ENCODE measurements around the gene ANXA6.

DNA sequence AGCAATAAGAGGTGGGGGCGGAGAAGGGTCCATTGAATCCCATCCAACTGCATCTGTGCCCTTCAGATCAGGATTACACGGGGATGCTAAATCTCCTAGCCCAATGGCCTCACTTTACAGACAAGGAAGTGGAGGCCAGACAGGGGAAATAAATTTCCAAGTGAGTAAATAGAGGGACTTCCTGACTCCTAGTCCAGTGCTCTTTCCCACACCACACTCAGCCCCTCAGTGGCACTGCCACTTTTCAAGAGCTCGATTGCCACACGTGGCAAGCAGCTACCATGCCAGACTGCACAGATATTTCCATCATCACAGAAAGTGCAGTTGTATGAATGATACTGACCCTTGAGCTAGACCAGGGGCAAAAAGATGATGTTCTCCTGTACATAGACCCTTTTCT lies 68.6 kb downstream of the ANXA6 start:
- TF ChIP-seq, protein P1, sequence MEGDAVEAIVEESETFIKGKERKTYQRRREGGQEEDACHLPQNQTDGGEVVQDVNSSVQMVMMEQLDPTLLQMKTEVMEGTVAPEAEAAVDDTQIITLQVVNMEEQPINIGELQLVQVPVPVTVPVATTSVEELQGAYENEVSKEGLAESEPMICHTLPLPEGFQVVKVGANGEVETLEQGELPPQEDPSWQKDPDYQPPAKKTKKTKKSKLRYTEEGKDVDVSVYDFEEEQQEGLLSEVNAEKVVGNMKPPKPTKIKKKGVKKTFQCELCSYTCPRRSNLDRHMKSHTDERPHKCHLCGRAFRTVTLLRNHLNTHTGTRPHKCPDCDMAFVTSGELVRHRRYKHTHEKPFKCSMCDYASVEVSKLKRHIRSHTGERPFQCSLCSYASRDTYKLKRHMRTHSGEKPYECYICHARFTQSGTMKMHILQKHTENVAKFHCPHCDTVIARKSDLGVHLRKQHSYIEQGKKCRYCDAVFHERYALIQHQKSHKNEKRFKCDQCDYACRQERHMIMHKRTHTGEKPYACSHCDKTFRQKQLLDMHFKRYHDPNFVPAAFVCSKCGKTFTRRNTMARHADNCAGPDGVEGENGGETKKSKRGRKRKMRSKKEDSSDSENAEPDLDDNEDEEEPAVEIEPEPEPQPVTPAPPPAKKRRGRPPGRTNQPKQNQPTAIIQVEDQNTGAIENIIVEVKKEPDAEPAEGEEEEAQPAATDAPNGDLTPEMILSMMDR (IDR thresholded peaks at IDR 0.05; ENCODE audit: borderline replicate concordance, extremely low read depth, low read length, poor library complexity, severe bottlenecking): no peak
- TF ChIP-seq EZH2 (IDR thresholded peaks at IDR 0.05; ENCODE audit: borderline replicate concordance, low read depth, low read length, severe bottlenecking): no peak
